SH-SY5Y (cell line): ENCODE data around the gene SAPCD1.

Experiments used
- GATA2 ChIP-seq: IDR thresholded peaks from 2 replicates; pipeline ENCODE4 v1.6.1; 2011; ENCODE audit warnings: mild to moderate bottlenecking, low read depth, low read length
- GATA3 ChIP-seq: IDR thresholded peaks from 2 replicates; pipeline ENCODE4 v1.6.1; 2011; ENCODE audit warnings: low read depth, mild to moderate bottlenecking, low read length, moderate library complexity

GRCh38 chr6:31734247-31734820 is 28.1 kb upstream of the SAPCD1 start:
- TF ChIP-seq GATA3 (no peak), GATA2 (no peak)
